GM19455 (cell line): ENCODE results near the gene PDCD1LG2.
"Not testable (repeated sequence)": the region's sequence is repeated elsewhere in the genome, so short reads cannot be mapped to it uniquely, and the experiment has no call there.

Experiments
- ATAC-seq: cut with Tn5 transposase; IDR thresholded peaks from one replicate; pipeline ENCODE4 v1.9.1; 2021; ENCODE audit not compliant: unreplicated experiment

Gene PDCD1LG2

GRCh38 chr9:5563417-5563815, 53.1 kb downstream of the PDCD1LG2 start:
- ATAC-seq, result no peak

GRCh38 chr9:5563886-5564285, 53.6 kb downstream of the PDCD1LG2 start:
- no peak for ATAC-seq

- peak; percentile 72 for ATAC-seq
Measured at GRCh38 chr9:5566054-5566618, 55.8 kb downstream of the PDCD1LG2 start.

- no peak for ATAC-seq
Measured at GRCh38 chr9:5568868-5569267, 58.5 kb downstream of the PDCD1LG2 start.

DNA sequence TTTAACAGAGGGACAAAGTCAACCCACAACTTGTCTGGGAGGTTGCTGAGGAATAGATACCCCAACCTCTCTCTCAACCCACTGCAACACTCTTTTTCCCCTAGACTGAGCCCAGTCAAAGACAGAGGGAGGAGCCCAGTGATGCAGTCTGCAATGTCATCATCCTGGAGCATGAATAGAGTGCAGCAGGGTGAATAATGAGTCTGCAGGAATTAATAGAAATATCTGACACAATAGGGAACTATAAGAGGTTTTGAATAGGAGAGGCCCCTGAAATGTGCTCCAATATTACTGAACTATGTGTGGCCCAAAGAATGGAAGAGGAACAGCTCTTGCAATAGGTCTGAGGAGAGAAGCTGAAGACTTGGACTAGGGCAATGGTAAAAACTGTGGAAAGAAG, 59.1 kb downstream of the PDCD1LG2 start:
- no peak for ATAC-seq

- ATAC-seq, result no peak
Measured at GRCh38 chr9:5569891-5570290, 59.6 kb downstream of the PDCD1LG2 start.

DNA sequence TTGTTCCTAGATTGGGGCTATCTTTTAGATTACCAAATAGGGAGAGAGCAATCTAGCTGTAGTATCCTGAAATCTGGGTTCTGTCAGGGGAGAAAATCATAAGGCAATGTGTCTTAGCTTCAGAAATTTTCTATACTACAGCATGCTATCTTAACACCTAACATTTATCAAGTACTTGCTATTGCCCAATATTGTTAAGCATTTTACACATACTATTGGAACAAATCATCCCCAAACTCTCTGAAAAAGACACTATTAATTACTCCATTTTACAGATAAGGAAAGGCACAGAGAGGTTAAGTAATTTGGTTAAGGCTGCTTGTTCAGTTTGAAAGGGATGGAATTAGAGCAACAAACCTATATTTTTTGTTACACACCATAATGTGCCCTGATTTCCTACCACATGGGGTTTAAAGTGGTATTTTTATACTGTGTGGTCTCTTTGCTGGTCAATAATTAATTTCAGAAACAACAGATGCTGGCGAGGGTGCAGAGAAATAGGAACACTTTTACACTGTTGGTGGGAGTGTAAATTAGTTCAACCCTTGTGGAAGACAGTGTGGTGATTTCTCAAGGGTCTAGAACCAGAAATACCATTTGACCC, 61.4 kb downstream of the PDCD1LG2 start:
- no peak for ATAC-seq

GRCh38 chr9:5574097-5574496, 63.8 kb downstream of the PDCD1LG2 start:
- no peak for ATAC-seq

- ATAC-seq, result no peak
Measured at GRCh38 chr9:5575000-5575399, 64.7 kb downstream of the PDCD1LG2 start.

GRCh38 chr9:5577225-5577624, 66.9 kb downstream of the PDCD1LG2 start:
- no peak for ATAC-seq

GRCh38 chr9:5578018-5578697, 67.8 kb downstream of the PDCD1LG2 start:
- no peak for ATAC-seq

DNA sequence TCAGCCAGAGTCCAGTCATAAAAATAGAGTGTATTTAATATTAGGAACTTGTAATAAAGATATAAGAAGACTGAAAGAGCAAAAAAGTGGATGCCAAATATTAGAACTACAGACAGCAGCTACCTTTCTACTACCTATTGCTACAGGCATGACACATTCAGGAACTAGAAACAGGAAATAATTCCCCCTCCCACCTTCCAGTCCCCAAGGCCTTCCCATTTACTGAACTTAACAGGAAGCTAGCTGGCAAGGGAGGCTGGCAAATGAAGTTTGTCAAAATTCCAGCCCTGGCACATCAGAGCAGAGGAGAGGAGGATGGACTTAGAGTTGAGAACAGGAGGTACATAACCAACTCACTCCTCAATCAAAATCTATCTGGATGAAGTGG, 68.4 kb downstream of the PDCD1LG2 start:
- ATAC-seq, result no peak

DNA sequence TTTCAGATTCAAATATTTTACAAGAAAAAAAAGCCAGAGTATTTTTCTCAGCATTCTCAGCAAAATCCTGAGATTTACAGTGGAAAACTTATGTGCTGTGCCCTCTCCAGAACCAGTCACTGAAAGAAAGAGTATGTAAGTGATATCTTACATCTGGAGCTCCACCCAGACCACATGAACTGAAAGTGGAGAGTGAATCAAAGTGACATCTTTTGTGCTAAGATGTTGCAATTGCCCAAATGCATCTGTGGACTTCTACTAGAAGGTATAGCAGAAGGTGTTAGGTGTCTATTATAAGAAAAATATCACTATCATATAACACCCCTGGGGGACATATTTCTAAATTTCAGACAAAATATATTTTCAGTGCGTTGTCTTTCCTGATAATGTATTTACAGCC, 69.5 kb downstream of the PDCD1LG2 start:
- no peak for ATAC-seq

GRCh38 chr9:5580650-5581049, 70.3 kb downstream of the PDCD1LG2 start:
- ATAC-seq, result no peak

GRCh38 chr9:5581706-5582105, 71.4 kb downstream of the PDCD1LG2 start:
- not testable (repeated sequence) for ATAC-seq

- peak; percentile 62 for ATAC-seq
Measured at GRCh38 chr9:5582835-5583195, 72.5 kb downstream of the PDCD1LG2 start.

GRCh38 chr9:5586391-5586802, 76.1 kb downstream of the PDCD1LG2 start:
- no peak for ATAC-seq

DNA sequence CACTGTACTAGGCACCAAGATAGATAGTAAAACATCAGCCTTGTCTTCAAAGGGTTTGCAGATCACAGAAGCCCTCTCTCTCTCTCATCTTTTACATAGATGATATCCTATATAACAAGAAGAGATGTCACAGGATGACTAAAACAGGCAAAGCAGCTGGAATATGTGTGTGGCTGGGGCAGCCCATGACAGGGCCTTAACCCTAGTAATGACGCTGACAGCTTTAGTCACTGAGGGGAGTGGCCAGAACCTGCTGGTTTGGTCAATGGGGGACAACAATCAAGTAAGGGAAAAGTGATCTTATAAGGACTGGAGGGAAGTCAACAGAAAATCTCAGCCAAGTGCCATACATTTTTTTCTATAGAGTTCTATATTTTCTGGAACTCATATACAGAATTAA, 76.7 kb downstream of the PDCD1LG2 start:
- ATAC-seq, result no peak

- ATAC-seq, result no peak
Measured at GRCh38 chr9:5592231-5592630, 81.9 kb downstream of the PDCD1LG2 start.

GRCh38 chr9:5592904-5593303, 82.6 kb downstream of the PDCD1LG2 start:
- no peak for ATAC-seq

DNA sequence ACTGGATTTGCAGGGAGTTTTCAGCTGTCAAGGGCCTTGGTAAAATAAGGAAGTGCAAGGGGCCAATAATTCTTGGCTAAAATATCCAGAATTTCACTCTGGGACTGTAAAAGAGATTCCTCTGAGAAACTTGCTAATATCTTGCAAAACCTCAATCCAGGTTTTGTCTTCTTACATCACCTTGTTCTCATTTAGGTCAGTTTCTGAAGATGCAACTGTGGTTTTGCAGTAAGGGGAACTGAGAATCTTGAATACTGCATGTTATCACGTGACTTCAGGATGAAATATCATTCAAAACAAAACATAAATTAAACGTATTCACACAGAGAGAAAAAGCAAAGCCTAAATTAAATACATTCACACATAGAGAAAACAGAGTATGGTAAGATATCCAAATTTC, 83.6 kb downstream of the PDCD1LG2 start:
- peak; percentile 62 for ATAC-seq

- ATAC-seq, result no peak
Measured at GRCh38 chr9:5596173-5596572, 85.8 kb downstream of the PDCD1LG2 start.
